HUES64 (cell line): Measurements from ENCODE around the gene YY1AP1.
"Not testable (repeated sequence)": the region's sequence is repeated elsewhere in the genome, so short reads cannot be mapped to it uniquely, and the experiment has no call there.

Experiments
- H3K27ac ChIP-seq: 2 replicates; pipeline ENCODE4 v1.7.0; 2013; ENCODE audit warnings: low read depth, low read length, inconsistent platforms
- H3K27me3 ChIP-seq: 2 replicates; pipeline ENCODE4 v1.6.1; 2013; ENCODE audit warnings: mild to moderate bottlenecking, low read length; ENCODE audit not compliant: insufficient read depth
- H3K36me3 ChIP-seq: 2 replicates; pipeline ENCODE4 v1.6.1; 2013; ENCODE audit warnings: mild to moderate bottlenecking, low read length; ENCODE audit not compliant: insufficient read depth
- H3K4me1 ChIP-seq: 2 replicates; pipeline ENCODE4 v1.6.1; 2013; ENCODE audit warnings: mild to moderate bottlenecking, low read length, moderate library complexity; ENCODE audit not compliant: insufficient read depth
- H3K4me3 ChIP-seq: 2 replicates; pipeline ENCODE4 v1.5.1; 2013; ENCODE audit warnings: mild to moderate bottlenecking, low read length, moderate library complexity
- H3K9ac ChIP-seq: 2 replicates; pipeline ENCODE4 v1.6.1; 2013; ENCODE audit warnings: mild to moderate bottlenecking, low read depth, low read length
- H3K9me3 ChIP-seq: 2 replicates; pipeline ENCODE4 v1.6.1; 2013; ENCODE audit warnings: low read depth, low read length; ENCODE audit not compliant: insufficient read depth
- WGBS: fragments of 150-250, 120-280 bp; methylation state at CpG from one replicate; pipeline ENCODE4 v1.1.7; 2013; ENCODE audit warnings: missing lambda C conversion rate; 5-methylcytosine and 5-hydroxymethylcytosine counted together

Gene YY1AP1

GRCh38 chr1:155643230-155643629, 45.3 kb downstream of the YY1AP1 start:
- Histone ChIP-seq H3K4me1 (peaks cover 2% of the 10 kb centered on the region; the same call in 1 of the 2 replicates), H3K27ac (no peak overlapping the region), H3K9ac (no peak overlapping the region), H3K9me3 (peaks cover 28% of the 10 kb centered on the region), H3K27me3 (no peaks in the 10 kb centered on the region), H3K36me3 (peaks cover 3% of the 10 kb centered on the region; the same call in 1 of the 2 replicates), H3K4me3 (no peak overlapping the region)
- 91% methylated on average over 3 of the region's 3 CpGs for WGBS

GRCh38 chr1:155642559-155643180, 45.9 kb downstream of the YY1AP1 start:
- not testable (repeated sequence) for H3K9ac ChIP-seq

GRCh38 chr1:155640367-155640766, 48.2 kb downstream of the YY1AP1 start:
- Histone ChIP-seq H3K4me3 (no peak overlapping the region), H3K36me3 (peaks cover 3% of the 10 kb centered on the region; the same call in 1 of the 2 replicates), H3K9ac (no peak overlapping the region), H3K27me3 (no peaks in the 10 kb centered on the region), H3K9me3 (peaks cover 28% of the 10 kb centered on the region), H3K27ac (no peak overlapping the region), H3K4me1 (peaks cover 12% of the 10 kb centered on the region)

More at GRCh38 chr1:155642559-155643180, 45.9 kb downstream of the YY1AP1 start:
- not testable (repeated sequence) for H3K4me1 ChIP-seq, H3K36me3 ChIP-seq, H3K27ac ChIP-seq, H3K27me3 ChIP-seq, H3K4me3 ChIP-seq
- 90% methylated on average over 11 of the region's 11 CpGs for WGBS
- H3K9me3 ChIP-seq, result peaks cover 28% of the 10 kb centered on the region

GRCh38 chr1:155636397-155637153, 52.0 kb downstream of the YY1AP1 start:
- H3K27ac ChIP-seq, result no peak overlapping the region
- H3K4me1 ChIP-seq, result peaks cover 12% of the 10 kb centered on the region
- H3K36me3 ChIP-seq, result no peaks in the 10 kb centered on the region
- 0 out of 2 replicates have a peak, but pooled peaks cover 3% of the 10 kb centered on the region for H3K9me3 ChIP-seq
- H3K4me3 ChIP-seq, result no peak overlapping the region
- no peaks in the 10 kb centered on the region for H3K27me3 ChIP-seq
- WGBS, result 87% methylated on average over 11 of the region's 11 CpGs
- H3K9ac ChIP-seq, result no peak overlapping the region

- 85% methylated on average over 2 of the region's 7 CpGs for whole genome bisulfite sequencing
- H3K27me3 ChIP-seq, H3K4me1 ChIP-seq, H3K36me3 ChIP-seq, H3K4me3 ChIP-seq, H3K9me3 ChIP-seq, H3K9ac ChIP-seq: not testable (repeated sequence)
- peak overlapping the region; percentile 46; the same call in 1 of the 2 replicates for H3K27ac ChIP-seq
Observed at GRCh38 chr1:155626428-155626827, 62.1 kb downstream of the YY1AP1 start.

GRCh38 chr1:155623357-155623756, 65.2 kb downstream of the YY1AP1 start:
- no peak overlapping the region for H3K27ac ChIP-seq
- H3K4me1 ChIP-seq, result no peaks in the 10 kb centered on the region
- H3K4me3 ChIP-seq, result no peak overlapping the region
- H3K36me3 ChIP-seq, result no peaks in the 10 kb centered on the region
- H3K9me3 ChIP-seq, result peaks cover 6% of the 10 kb centered on the region; the same call in 1 of the 2 replicates
- H3K27me3 ChIP-seq, result no peaks in the 10 kb centered on the region
- no peak overlapping the region for H3K9ac ChIP-seq
- WGBS, result 98% methylated on average over 1 of the region's 1 CpG

- Histone ChIP-seq H3K4me1 (no peaks in the 10 kb centered on the region), H3K27ac (no peak overlapping the region), H3K36me3 (no peaks in the 10 kb centered on the region), H3K4me3 (no peak overlapping the region), H3K9me3 (peaks cover 6% of the 10 kb centered on the region; the same call in 1 of the 2 replicates), H3K9ac (no peak overlapping the region), H3K27me3 (no peaks in the 10 kb centered on the region)
- WGBS, result 86% methylated on average over 2 of the region's 2 CpGs
Observed at GRCh38 chr1:155622191-155622590, 66.4 kb downstream of the YY1AP1 start.

DNA sequence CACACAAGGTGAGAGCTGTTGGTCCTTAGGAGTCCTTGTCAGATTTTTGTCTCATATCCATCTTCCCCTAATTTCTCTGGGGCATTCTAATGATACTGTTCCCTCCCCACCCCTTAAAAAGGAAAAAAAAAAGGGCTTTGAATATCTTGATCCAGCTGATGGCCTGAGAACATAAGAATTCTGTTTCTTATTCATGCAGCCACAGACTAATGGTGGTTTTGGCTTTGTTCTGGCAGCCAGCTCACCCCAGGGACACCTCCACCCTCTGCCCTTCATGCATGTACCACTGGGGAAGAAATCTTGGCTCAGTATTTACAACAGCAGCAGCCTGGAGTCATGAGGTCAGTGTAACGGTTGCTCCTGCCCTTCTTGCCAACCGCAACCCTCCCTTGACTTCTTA, 75.3 kb downstream of the YY1AP1 start:
- H3K9me3 ChIP-seq, H3K9ac ChIP-seq, H3K4me3 ChIP-seq, H3K4me1 ChIP-seq, H3K27me3 ChIP-seq, H3K27ac ChIP-seq: not testable (repeated sequence)
- no CpG with 5 or more reads among the region's 2 CpGs for WGBS
- H3K36me3 ChIP-seq, result peaks cover 21% of the 10 kb centered on the region

GRCh38 chr1:155610257-155610647, 78.3 kb downstream of the YY1AP1 start:
- H3K4me1 ChIP-seq, H3K9me3 ChIP-seq, H3K9ac ChIP-seq, H3K27ac ChIP-seq, H3K27me3 ChIP-seq: not testable (repeated sequence)
- H3K36me3 ChIP-seq, result peaks cover 21% of the 10 kb centered on the region
- peak overlapping the region; percentile 62 for H3K4me3 ChIP-seq
- WGBS, result 0% methylated on average over 2 of the region's 33 CpGs

DNA sequence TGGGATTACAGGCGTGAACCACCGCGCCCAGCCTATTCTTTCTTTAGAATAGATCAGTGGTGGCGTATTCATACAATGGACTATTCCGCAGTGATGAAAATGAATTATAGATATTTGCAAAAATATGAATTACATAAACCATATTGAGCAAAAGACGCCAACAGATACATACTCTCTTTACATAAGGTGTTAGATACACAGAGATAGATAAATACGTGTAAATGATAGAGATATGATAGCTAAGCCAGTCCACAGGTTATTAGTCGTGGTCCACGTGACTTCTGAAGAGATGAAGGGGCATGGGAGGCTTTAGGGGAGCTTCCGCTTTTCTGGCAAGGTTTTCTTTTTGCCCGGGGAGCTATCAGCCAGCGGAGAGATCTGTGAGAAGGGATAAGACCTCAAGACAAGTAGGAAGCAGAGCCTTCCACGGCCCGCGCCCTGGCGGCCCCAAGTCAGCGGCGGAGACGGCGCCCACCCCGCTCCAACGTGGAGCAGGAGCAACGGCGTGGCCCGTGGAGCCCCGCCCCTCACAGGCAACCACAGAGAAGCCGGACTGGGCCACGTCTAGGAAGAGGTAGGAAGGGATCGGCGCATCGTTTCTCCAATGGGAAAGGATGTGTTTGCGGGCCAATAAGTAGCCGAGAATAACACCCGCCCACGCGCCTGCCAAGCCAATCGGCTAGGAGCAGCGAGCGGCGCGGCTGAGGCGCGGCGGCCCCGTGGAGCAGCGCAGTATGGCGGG, 78.9 kb downstream of the YY1AP1 start, which contains the start of gene MSTO1:
MSTO1 (plus strand) TSS at position 704 of the 742 bp plus-strand sequence; CDS start at position 735, 31 bp downstream.
- peak within 1 kb of the TSS; percentile 74 for H3K9ac ChIP-seq
- H3K27me3 ChIP-seq, result no peaks in the 10 kb centered on the region
- H3K9me3 ChIP-seq, result no peaks in the 10 kb centered on the region
- peak within 1 kb of the TSS; percentile 62 for H3K4me3 ChIP-seq
- peak within 1 kb of the TSS; percentile 39 for H3K27ac ChIP-seq
- no peaks in the 10 kb centered on the region for H3K4me1 ChIP-seq
- WGBS, result 9% methylated on average over 34 of the region's 47 CpGs
- H3K36me3 ChIP-seq, result peaks cover 18% of the 10 kb centered on the region
